GM10266 (cell line): ENCODE data around the gene PSMD12.
"Not testable (repeated sequence)": the region's sequence is repeated elsewhere in the genome, so short reads cannot be mapped to it uniquely, and the experiment has no call there.

ENCODE experiments used
- DNase-seq: peaks from one replicate; pipeline ENCODE4 v3.0.0; 2012; ENCODE audit errors: extremely low spot score
- TF ChIP-seq, protein P1 (sequence below): IDR thresholded peaks from 2 replicates; pipeline ENCODE4 v1.5.1; 2012; ENCODE audit warnings: mild to moderate bottlenecking, low read depth; ENCODE audit not compliant: control insufficient read depth, insufficient read depth; ENCODE audit errors: missing control alignments

The PSMD12 gene

GRCh38 chr17:67328026-67328425 is 38.4 kb downstream of the PSMD12 start:
- DNase-seq: no peak
- TF ChIP-seq, protein P1, sequence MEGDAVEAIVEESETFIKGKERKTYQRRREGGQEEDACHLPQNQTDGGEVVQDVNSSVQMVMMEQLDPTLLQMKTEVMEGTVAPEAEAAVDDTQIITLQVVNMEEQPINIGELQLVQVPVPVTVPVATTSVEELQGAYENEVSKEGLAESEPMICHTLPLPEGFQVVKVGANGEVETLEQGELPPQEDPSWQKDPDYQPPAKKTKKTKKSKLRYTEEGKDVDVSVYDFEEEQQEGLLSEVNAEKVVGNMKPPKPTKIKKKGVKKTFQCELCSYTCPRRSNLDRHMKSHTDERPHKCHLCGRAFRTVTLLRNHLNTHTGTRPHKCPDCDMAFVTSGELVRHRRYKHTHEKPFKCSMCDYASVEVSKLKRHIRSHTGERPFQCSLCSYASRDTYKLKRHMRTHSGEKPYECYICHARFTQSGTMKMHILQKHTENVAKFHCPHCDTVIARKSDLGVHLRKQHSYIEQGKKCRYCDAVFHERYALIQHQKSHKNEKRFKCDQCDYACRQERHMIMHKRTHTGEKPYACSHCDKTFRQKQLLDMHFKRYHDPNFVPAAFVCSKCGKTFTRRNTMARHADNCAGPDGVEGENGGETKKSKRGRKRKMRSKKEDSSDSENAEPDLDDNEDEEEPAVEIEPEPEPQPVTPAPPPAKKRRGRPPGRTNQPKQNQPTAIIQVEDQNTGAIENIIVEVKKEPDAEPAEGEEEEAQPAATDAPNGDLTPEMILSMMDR: no peak

GRCh38 chr17:67326959-67327745 is 39.2 kb downstream of the PSMD12 start:
- not testable (repeated sequence) for DNase-seq

DNA sequence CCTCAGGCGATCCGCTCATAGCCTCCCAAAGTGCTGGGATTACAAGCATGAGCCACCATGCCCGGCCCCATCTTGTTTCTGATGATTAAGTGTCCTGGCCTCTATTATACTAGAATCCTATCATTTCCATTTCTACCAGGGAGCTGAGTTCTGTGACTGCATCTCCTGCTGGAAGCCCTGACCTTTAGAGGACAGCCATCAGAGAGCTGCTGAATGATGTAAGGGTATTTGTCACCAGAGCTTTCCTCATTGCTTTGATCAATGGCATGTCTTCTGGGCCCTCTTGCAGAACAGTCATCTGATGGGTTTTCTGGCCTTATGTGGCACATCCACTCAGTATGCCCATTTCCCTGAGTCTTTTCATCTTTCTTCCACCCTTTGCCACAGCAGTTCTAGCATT is 39.9 kb downstream of the PSMD12 start:
- DNase-seq: no peak
- TF ChIP-seq, protein P1: no peak

DNA sequence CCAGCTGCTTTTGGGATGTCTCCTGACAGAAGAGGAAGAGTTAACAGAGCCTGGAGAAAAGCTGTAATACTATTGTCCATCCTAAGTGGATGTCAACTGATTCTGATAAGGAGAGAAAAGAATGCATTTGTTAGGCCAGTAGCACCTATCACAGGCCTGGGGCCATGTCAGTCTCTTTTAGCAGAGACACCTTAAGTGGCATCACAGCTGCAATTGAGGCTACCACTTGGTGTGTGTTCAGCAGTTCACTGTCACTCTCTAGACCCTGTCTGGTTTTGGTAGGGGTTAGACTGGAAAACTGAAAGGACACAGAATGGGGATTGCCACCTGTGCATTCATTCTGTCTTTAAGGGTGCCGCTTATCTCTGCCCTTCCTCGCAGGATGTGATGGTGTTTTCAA is 42.0 kb downstream of the PSMD12 start:
- no peak for DNase-seq
- TF ChIP-seq, protein P1: no peak

DNA sequence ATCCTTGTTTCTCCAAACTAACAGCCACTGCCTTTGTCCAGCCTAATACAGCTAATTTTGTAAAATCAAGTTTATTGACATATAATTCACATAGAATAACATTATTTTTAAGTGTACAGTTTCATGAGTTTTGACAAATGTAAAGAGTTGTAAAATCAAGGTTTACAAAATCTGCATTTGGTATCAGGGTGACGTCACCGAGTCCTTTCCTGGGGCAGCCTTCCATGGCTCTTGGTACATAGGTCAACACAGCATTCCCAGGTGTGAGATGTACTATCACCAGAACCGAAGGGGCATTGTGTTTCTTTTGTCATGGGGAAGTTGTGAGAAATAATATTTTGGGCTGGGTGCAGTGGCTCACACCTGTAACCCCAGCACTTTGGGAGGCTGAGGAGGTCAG is 42.9 kb downstream of the PSMD12 start:
- DNase-seq: no peak
- TF ChIP-seq, protein P1: no peak

- no peak for DNase-seq
- TF ChIP-seq, protein P1: no peak
Measured at GRCh38 chr17:67322042-67322787, 44.2 kb downstream of the PSMD12 start.

GRCh38 chr17:67321486-67321885 is 44.9 kb downstream of the PSMD12 start:
- DNase-seq: not testable (repeated sequence)

DNA sequence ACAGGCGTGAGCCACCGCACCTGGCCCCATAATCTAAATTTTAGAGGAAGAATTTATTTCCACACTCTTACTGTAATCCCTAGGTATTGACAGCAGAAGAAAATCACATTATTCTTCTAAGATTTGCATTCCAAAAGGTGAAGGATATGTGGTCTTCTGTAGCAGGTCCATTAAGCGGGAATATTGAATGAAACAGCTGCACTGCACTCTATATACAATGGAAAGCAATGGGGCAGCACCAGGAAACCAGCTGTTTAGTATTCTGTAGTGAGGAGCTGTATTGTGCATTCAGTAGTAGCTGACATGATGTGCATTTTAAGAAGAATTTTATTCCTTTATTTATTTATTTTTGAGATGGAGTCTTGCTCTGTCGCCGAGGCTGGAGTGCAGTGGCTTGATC is 49.6 kb downstream of the PSMD12 start:
- DNase-seq: no peak
- TF ChIP-seq, protein P1: no peak
